HEK293T (cell line): ENCODE measurements around the gene TMPRSS2.

Experiments
- ARNT ChIP-seq: fragments of 450-650 bp; IDR thresholded peaks from 2 replicates; pipeline ENCODE4 v1.6.1; 2017; ENCODE audit warnings: mild to moderate bottlenecking
- FOXK2 ChIP-seq: fragments of 450-650 bp; IDR thresholded peaks from 2 replicates; pipeline ENCODE4 v1.6.1; 2016; ENCODE audit warnings: mild to moderate bottlenecking
- HDGF ChIP-seq: fragments of 450-650 bp; IDR thresholded peaks from 2 replicates; pipeline ENCODE4 v1.6.1; 2017; ENCODE audit warnings: antibody characterized with exemption, borderline replicate concordance
- L3MBTL2 ChIP-seq: fragments of 450-650 bp; conservative IDR thresholded peaks from 2 replicates; pipeline ENCODE4 v1.6.1; 2016; ENCODE audit warnings: mild to moderate bottlenecking
- NFRKB ChIP-seq: fragments of 450-650 bp; IDR thresholded peaks from 2 replicates; pipeline ENCODE4 v1.6.1; 2016; ENCODE audit warnings: mild to moderate bottlenecking, moderate library complexity
- SP1 ChIP-seq: fragments of 450-650 bp; IDR thresholded peaks from 2 replicates; pipeline ENCODE4 v1.6.1; 2017
- TARDBP ChIP-seq: fragments of 450-650 bp; IDR thresholded peaks from 2 replicates; pipeline ENCODE4 v1.6.1; 2016
- ZNF384 ChIP-seq: fragments of 450-650 bp; IDR thresholded peaks from 2 replicates; pipeline ENCODE4 v1.6.1; 2016

DNA sequence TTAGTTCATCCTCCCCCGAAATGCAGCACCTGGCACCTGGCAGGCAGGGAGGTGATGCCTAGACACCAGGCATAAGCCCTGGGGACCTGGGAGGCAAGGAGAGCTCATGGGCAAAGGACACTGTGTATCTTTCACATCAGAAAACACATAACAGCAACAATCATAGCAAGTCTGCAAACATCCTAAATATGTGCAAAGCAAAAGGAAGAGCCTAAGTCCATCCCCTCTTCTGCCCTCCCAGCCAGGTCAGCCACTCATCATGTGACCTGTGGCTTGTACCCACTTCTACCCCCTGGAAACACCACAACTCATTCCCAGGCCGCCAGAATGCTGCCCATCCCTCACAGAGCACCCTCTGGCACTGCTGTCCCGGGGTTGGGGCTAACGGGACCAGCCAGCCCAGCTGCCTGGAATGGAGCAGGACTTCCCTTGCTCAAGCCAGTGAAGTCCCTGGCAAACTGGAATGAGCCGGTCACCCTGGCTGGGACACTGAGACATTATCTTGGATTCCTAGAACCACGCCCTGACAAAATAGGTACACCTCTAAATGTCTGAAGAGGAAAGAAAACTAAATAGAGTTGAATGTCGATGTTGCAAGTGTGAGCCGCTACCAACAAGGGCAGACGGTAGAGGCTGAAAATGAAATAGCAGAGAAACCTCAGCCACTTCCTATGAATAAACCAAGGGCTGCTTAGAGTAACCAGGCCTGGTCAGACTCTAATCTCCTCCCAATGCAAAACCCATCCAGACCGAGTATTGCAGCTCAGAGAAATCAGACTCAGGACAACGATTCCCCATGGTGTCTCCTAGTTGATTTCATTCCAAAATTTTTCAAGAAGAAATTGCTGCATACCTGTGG lies 29.4 kb downstream of the TMPRSS2 start:
- TF ChIP-seq HDGF (no peak), FOXK2 (no peak), TARDBP (no peak), SP1 (no peak), ARNT (no peak), ZNF384 (no peak), NFRKB (no peak), L3MBTL2 (no peak)
